Endothelial cell of umbilical vein (primary cell): ENCODE data around the gene ADAMTS12. TPM values are rescaled to one million over a fixed set of nuclear protein-coding genes. Genes with fewer than 3 reads are reported as not detected.

Experiments
- BruUV-seq: library from RNA; stranded (reverse); fragments of 400-500 nt; replicated peaks from 2 replicates; lab custom pipeline; 2021; lab: Mats Ljungman, UMichigan
- CTCF ChIA-PET: fragments of 300-600, 350-600 bp; sonication (Branson Sonifier 250); formaldehyde crosslinking; loops from one replicate; lab custom pipeline; 2021; ENCODE audit warnings: antibody characterized with exemption, inconsistent platforms; lab: Charles Lee
- POLR2A ChIA-PET: fragments of 300-600, 350-600 bp; sonication (Branson Sonifier 250); formaldehyde crosslinking; loops from one replicate; lab custom pipeline; 2021; ENCODE audit warnings: antibody characterized with exemption, inconsistent platforms; lab: Charles Lee
- DNase-seq: peaks from one replicate; pipeline ENCODE4 v3.0.0-alpha.2; 2011; ENCODE audit warnings: low read depth, low spot score
- FAIRE-seq: peaks from 2 replicates; lab custom pipeline; 2011; peaks lifted over from hg19 to GRCh38; lab: Jason Lieb, UNC
- H2AFZ ChIP-seq: 2 replicates; pipeline ENCODE4 v1.6.0; 2012; ENCODE audit warnings: low read depth, low read length, control low read depth, inconsistent platforms
- H3K27ac ChIP-seq: 2 replicates; pipeline ENCODE4 v1.5.1; 2011; ENCODE audit warnings: low read depth, mild to moderate bottlenecking, control low read depth, low read length, moderate library complexity; ENCODE audit not compliant: insufficient read depth
- H3K27me3 ChIP-seq, 2 experiments: 2 replicates each; pipeline versions ENCODE4 v1.6.0 to v1.6.1; 2011; ENCODE audit warnings: low read length in 2 of 2, mixed read lengths in 1 of 2; ENCODE audit not compliant: control insufficient read depth in 2 of 2, insufficient read depth in 2 of 2
- H3K36me3 ChIP-seq, 2 experiments: 2 replicates in 1 of 2; 3 replicates in 1 of 2; pipeline ENCODE4 v1.5.1; 2011; ENCODE audit warnings: low read length in 2 of 2, mild to moderate bottlenecking in 1 of 2, moderate library complexity in 1 of 2; ENCODE audit not compliant: control insufficient read depth in 2 of 2, insufficient read depth in 2 of 2; ENCODE audit errors: extremely low read depth in 1 of 2
- H3K4me1 ChIP-seq: 3 replicates; pipeline ENCODE4 v1.5.1; 2011; ENCODE audit warnings: mild to moderate bottlenecking, low read length; ENCODE audit not compliant: control insufficient read depth, insufficient read depth; ENCODE audit errors: extremely low read depth
- H3K4me2 ChIP-seq: 2 replicates; pipeline ENCODE4 v1.6.1; 2011; ENCODE audit warnings: low read length, control low read depth, mixed read lengths; ENCODE audit not compliant: insufficient read depth
- H3K4me3 ChIP-seq, 3 experiments: fragments of 200-600 bp in 1 of 3; sonication (generic), shearing (Covaris generic) in 1 of 3; replicated peaks in 1 of 3; 2 replicates each; pipeline ENCODE4 v1.5.1; 2011 to 2016; ENCODE audit warnings: control low read depth in 3 of 3, low read length in 3 of 3, mild to moderate bottlenecking in 2 of 3, inconsistent platforms in 1 of 3, low read depth in 1 of 3, moderate library complexity in 1 of 3; ENCODE audit not compliant: insufficient read depth in 1 of 3
- H3K79me2 ChIP-seq: 2 replicates; pipeline ENCODE4 v1.6.0; 2012; ENCODE audit warnings: low read length, inconsistent platforms; ENCODE audit not compliant: control insufficient read depth, insufficient read depth
- H3K9ac ChIP-seq: replicated peaks from 2 replicates; pipeline ENCODE3; 2011; ENCODE audit warnings: low read length, control low read depth; ENCODE audit not compliant: insufficient read depth; ENCODE audit errors: extremely low read depth
- H3K9me1 ChIP-seq: replicated peaks from 3 replicates; pipeline ENCODE4 v1.6.0; 2011; ENCODE audit warnings: mild to moderate bottlenecking, low read length; ENCODE audit not compliant: control insufficient read depth, insufficient read depth; ENCODE audit errors: extremely low read depth
- H3K9me3 ChIP-seq: replicated peaks from 2 replicates; pipeline ENCODE4 v1.5.1; 2012; ENCODE audit warnings: low read length, inconsistent platforms; ENCODE audit not compliant: control insufficient read depth, insufficient read depth
- H4K20me1 ChIP-seq: replicated peaks from 2 replicates; pipeline ENCODE3; 2011; ENCODE audit warnings: mild to moderate bottlenecking, low read length; ENCODE audit not compliant: control insufficient read depth, insufficient read depth; ENCODE audit errors: extremely low read depth
- EZH2 ChIP-seq: IDR thresholded peaks from 2 replicates; pipeline ENCODE4 v1.6.1; 2012; ENCODE audit warnings: borderline replicate concordance, low read depth, mild to moderate bottlenecking, moderate library complexity, low read length, inconsistent platforms; ENCODE audit not compliant: severe bottlenecking
- FOS ChIP-seq: IDR thresholded peaks from 2 replicates; pipeline ENCODE4 v1.6.1; 2011; ENCODE audit warnings: mild to moderate bottlenecking, low read length, moderate library complexity, borderline replicate concordance; ENCODE audit not compliant: insufficient read depth
- GATA2 ChIP-seq: IDR thresholded peaks from 2 replicates; pipeline ENCODE4 v1.7.0; 2011; ENCODE audit warnings: low read depth, mild to moderate bottlenecking, moderate library complexity, mixed read lengths, low read length; ENCODE audit not compliant: insufficient read length, insufficient read depth
- JUN ChIP-seq: IDR thresholded peaks from 2 replicates; pipeline ENCODE4 v1.6.1; 2011; ENCODE audit warnings: borderline replicate concordance, low read depth; ENCODE audit not compliant: insufficient read length, insufficient read depth
- MYC ChIP-seq: IDR thresholded peaks from one replicate; pipeline ENCODE4 v1.6.1; 2011; ENCODE audit warnings: mild to moderate bottlenecking, low read depth, low read length
- POLR2A ChIP-seq: IDR thresholded peaks from 2 replicates; pipeline ENCODE4 v1.6.1; 2012; ENCODE audit warnings: low read depth, mild to moderate bottlenecking, control low read depth, low read length
- POLR2AphosphoS5 ChIP-seq: IDR thresholded peaks from 2 replicates; pipeline ENCODE4 v1.6.1; 2012; ENCODE audit warnings: low read depth, mild to moderate bottlenecking, control low read depth, low read length, moderate library complexity; ENCODE audit not compliant: insufficient read depth
- dilution Hi-C: fragments of 300-500 bp; cut with MboI; formaldehyde crosslinking; loops from one replicate; pipeline ENCODE4 v1.15.0; 2019; ENCODE audit warnings: low sequenced_read_pairs; ENCODE audit not compliant: extremely low pct_ligation_motif_present
- intact Hi-C: fragments of 100-400 bp; cut with micrococcal nuclease; formaldehyde crosslinking; loops from one replicate; pipeline ENCODE4 v1.10.0; 2022
- polyA plus RNA-seq, 4 experiments: library from polyadenylated mRNA; depleted of rRNA in 3 of 4; stranded (reverse) in 3 of 4; unstranded in 1 of 4; fragments of >200 nt; gene quantifications; 2 replicates each; pipeline versions ENCODE4 v1.2.1 to v1.2.3, GENCODE V29; 2011 to 2012; ENCODE audit warnings: missing spikeins in 1 of 4
- total RNA-seq: library from RNA; stranded (reverse); gene quantifications from 2 replicates; pipeline ENCODE4 v1.2.3, GENCODE V29; 2021
- TF ChIP-seq, protein P1 (sequence below): IDR thresholded peaks from 2 replicates; pipeline ENCODE4 v1.6.1; 2011; ENCODE audit not compliant: insufficient read depth, insufficient read length
- TF ChIP-seq, protein P2 (sequence below), 2 donors: IDR thresholded peaks; 1 replicate in 1 of 2; 2 replicates in 1 of 2; pipeline ENCODE4 v1.5.1; 2011; ENCODE audit warnings: low read length in 2 of 2, mild to moderate bottlenecking in 2 of 2, moderate library complexity in 2 of 2, control low read depth in 1 of 2, inconsistent platforms in 1 of 2, low read depth in 1 of 2; ENCODE audit not compliant: insufficient read depth in 1 of 2; ENCODE audit errors: extremely low read depth in 1 of 2

Gene ADAMTS12
- total and polyA plus RNA-seq, 2 donors (not counting 3 experiments of a cell fraction or from before 2014, with no cell fraction given): 0.88 TPM; not detected in 1

DNA sequence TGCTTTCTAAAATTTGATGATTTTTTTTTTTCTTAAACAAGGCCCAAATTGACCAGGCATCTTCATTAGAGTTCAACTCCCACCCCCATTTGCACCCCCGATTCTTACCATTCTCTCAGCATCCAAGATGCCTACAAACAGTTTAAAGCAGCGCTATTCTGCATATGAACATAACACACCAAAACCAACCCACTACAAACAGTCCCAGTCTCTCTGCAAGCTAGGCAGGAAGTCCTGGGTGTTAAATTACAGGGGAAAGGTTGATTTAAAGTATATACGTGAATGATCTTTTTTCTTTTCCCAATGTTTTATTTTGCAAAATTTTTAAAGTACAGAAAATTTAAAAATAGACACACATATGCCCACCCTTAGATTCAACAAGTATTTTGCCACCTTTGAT is 127.0 kb downstream of the ADAMTS12 start:
- Histone ChIP-seq H3K9ac (no peak overlapping the region), H3K36me3 (no peaks in the 10 kb centered on the region), H2AFZ (no peak overlapping the region), H3K27me3 (no peaks in the 10 kb centered on the region), H3K9me1 (no peaks in the 10 kb centered on the region), H3K27ac (no peak overlapping the region), H4K20me1 (no peaks in the 10 kb centered on the region), H3K9me3 (no peaks in the 10 kb centered on the region), H3K79me2 (no peaks in the 10 kb centered on the region), H3K4me1 (no peaks in the 10 kb centered on the region), H3K4me2 (no peak overlapping the region), H3K4me3 (no peak overlapping the region)
- POLR2A ChIA-PET: no interaction called here
- intact Hi-C loops: no loop called here
- CTCF ChIA-PET: no interaction called here
- DNase-seq (no peak), FAIRE-seq (no peak)
- no TSS peak for BruUV-seq
- dilution Hi-C loops: no loop called here
- TF ChIP-seq FOS (no peak), MYC (no peak), JUN (no peak), GATA2 (no peak), EZH2 (no peak), POLR2AphosphoS5 (no peak), POLR2A (no peak)
- TF ChIP-seq, protein P1, sequence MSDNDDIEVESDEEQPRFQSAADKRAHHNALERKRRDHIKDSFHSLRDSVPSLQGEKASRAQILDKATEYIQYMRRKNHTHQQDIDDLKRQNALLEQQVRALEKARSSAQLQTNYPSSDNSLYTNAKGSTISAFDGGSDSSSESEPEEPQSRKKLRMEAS: no peak
- TF ChIP-seq, protein P2, sequence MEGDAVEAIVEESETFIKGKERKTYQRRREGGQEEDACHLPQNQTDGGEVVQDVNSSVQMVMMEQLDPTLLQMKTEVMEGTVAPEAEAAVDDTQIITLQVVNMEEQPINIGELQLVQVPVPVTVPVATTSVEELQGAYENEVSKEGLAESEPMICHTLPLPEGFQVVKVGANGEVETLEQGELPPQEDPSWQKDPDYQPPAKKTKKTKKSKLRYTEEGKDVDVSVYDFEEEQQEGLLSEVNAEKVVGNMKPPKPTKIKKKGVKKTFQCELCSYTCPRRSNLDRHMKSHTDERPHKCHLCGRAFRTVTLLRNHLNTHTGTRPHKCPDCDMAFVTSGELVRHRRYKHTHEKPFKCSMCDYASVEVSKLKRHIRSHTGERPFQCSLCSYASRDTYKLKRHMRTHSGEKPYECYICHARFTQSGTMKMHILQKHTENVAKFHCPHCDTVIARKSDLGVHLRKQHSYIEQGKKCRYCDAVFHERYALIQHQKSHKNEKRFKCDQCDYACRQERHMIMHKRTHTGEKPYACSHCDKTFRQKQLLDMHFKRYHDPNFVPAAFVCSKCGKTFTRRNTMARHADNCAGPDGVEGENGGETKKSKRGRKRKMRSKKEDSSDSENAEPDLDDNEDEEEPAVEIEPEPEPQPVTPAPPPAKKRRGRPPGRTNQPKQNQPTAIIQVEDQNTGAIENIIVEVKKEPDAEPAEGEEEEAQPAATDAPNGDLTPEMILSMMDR (IDR thresholded peaks at IDR 0.05; ENCODE audit: extremely low read depth in 1 of 2, insufficient read depth in 1 of 2, low read depth in 1 of 2, low read length in 2 of 2): no peak
